ENCODE data around the gene GPR15.
"Not testable (repeated sequence)": the region's sequence is repeated elsewhere in the genome, so short reads cannot be mapped to it uniquely, and the experiment has no call there.

Gene GPR15

GRCh38 chr3:98559769-98560168 is 28.0 kb downstream of the GPR15 start:
- not testable (repeated sequence) for DNase-seq

DNA sequence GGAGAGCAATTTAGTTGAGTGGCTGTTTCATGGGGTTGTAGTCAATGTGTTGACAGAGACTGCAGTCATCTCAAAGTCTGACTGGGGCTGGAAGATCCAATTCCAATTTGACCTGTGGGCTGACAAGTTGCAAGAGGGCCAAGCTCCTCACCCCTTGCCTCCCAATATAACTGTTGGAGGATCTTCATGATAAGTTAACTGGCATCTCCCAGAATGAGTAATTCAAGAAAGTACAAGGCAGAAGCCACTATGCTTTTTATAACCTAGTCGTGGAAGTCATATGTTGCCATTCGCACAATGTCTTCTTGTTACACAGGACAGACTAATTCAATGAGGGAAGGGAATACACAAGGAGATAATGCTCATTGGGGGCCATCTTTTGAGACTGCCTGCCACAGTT is 29.1 kb downstream of the GPR15 start:
- no peak for DNase-seq

DNA sequence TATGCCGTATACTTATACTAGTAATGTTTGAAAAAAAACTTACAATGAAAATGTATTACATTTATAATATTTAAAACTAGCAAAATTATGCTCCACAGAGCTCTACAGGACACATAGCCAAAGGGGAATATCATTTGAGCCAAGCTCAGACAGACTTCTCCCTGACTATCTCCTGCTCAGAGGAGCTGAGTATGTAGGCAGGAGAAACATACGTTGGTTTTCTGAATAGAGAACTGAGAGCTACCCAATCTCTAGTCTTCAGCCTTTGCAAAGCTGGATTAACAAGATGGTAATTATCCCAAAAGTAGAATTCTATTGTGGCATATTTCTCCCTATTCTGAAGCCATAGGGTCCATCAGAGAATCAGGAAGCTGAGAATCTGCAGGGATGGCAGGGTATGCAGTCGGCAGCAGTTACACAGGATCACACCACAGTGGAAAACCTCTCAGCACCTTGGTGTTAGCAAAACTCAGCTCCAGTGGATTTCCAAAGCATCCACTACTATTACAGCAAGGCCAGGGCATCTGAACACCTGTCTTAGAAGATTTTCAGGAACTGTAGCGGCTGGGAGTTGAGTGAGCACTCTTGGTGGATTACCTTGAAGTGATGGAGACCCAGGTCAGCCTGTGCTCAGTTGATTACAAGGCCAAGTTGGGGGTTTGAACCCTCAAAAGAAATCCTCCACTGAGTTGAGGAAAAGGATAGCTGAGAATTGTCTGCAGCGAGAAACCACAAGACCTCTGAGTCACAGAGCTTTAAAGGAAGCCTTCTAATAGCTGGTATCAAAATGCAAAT is 30.1 kb downstream of the GPR15 start:
- DNase-seq, result no peak

GRCh38 chr3:98563661-98564281 is 32.0 kb downstream of the GPR15 start:
- DNase-seq, result no peak

DNA sequence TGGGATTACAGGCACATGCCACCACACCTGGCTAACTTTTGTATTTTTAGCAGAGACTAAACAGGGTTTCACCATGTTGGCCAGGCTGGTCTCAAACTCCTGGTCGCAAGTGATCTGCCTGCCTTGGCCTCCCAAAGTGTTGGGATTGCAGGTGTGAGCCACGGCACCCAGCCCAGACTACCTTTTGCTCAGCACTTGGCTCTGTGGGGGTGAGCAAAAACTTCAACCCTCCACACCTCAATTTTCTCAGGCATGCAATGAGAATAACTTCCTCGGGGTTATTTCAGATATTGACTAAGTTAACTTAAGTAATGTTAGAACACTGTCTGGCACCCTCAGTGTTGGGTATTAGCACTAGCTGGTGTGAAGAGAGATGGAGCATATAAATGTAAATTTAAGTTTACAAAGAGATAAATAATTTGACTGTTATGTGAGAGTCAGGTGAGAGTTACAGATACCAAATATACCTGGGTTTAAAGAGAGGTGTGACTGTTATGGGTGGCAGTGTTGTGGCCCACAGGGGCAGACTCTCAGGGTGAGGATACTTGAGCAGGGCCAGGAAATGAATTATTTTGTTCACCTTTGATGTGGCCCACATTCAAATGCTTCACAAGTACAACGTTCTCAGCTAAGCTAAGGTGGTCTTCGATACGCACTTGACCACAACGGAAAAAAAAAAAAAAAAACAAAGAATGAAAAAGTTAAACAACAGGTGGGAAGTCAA is 32.7 kb downstream of the GPR15 start:
- no peak for DNase-seq

GRCh38 chr3:98565237-98565643 is 33.5 kb downstream of the GPR15 start:
- no peak for DNase-seq

DNA sequence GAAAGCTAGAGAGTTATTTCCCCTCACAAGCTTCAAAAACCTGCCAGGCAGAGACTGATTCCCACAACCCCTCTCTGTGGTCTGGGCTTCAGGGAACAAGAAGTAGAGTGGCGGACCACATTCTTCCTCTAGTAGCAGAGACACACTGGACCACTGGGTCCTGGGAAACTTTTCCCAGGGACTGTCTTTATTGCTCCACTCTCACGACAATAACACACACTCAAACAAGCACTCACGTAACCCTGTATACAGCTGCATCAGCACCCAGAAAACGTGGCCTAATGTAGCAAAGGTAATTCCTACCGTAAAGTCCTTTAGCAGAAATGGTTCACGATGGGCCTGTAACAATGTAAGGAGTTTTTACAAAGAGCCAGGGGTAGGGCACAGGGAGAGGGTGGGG is 34.1 kb downstream of the GPR15 start:
- DNase-seq, result no peak

DNA sequence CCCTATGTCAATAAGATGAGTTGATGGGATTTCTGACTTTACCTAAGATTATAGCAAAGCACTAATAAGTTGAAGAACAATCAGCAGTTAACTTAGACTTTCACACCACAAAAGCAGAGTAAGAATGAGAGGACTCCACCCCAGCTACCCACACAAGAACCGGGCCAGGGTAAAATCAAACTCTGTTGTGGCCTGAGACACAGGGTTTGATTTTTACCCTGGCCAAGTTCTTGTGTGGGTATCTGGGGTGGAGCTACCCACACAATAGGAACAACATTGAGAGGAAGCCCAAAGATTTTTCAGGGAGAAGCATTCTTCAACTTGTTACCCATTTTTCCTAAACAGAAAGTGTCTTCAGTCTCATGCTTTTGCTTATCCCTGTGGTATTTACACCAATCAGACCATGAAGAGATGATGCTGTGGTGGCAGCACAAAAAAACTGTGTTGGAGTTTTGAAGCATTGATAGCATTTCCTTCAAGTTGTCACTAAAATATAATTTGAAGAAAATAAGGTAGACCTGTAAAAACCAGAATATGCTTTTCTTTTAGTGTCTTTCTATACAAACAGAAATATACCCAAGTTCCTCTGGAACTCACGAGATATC is 36.0 kb downstream of the GPR15 start:
- DNase-seq, result no peak

DNA sequence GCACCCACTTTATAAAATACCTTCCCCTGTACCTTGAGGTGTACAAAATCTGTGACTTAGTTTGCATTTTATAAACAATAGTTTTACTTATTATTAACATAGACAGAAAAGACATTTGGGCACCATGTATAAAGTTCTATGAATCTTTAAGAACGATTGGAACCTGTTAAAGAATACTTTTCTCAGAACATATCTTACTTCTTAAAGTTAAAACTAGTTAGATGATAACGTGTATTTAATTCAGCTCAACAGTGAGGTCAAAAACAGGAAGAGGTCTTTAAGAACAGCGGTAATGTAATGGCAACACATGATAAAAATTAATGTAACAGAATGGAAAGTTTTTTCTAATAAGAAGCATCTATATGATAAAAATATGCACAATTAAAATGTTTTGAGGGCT is 36.6 kb downstream of the GPR15 start:
- DNase-seq, result no peak

- DNase-seq, result no peak
Measured at GRCh38 chr3:98573181-98573728, 41.5 kb downstream of the GPR15 start.

DNA sequence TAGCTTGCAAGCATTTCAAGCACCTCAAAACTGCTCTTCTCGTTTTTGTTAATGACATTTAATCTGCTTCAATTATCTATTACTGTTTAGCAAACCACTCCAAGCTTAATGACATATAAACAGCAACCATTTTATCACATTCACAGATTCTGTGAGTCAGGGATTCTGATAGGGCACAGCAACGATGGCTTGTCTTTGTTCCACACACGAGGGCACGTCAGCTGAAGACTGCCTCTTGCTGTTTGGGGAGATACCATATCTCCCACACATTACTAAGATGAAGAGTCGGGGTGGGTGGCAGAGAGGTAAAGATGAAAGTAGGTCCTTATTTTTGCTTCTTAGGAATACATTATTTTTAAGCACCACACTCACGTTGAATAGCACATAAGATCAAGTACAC is 42.4 kb downstream of the GPR15 start:
- DNase-seq, result no peak

DNA sequence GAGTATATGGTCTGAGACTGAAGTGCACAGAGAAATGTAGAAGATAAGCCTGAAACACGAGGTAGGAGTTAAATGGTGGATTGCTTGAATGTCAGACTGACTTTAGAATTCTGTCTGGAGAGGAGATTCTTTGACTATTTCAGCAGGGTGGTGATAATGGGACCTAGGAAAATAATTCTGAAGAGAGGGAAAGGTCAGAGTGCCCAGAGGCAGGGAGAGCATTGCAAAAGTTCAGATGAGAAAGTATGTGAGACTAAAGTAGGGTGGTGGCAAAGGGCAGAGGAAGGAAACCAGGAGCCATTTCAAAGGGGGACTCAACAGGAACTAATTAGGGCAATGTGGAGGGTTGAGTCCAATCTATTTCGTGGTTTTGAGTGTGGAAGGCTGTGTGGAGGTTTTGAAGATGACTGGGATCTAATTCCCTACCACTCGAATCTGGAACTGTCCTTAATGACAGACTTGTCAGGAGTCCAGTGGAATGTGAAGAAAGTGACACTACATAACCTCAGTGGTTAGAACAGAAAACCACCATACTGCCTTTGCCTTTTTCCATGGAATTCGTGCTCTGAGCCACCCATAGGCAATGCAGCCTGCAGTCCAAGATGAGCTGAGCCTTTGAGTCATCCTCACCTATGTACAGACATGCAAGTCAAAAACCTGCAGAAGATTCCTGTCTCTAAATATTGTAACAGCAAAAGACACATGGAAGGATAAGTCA is 45.6 kb downstream of the GPR15 start:
- DNase-seq, result no peak

DNA sequence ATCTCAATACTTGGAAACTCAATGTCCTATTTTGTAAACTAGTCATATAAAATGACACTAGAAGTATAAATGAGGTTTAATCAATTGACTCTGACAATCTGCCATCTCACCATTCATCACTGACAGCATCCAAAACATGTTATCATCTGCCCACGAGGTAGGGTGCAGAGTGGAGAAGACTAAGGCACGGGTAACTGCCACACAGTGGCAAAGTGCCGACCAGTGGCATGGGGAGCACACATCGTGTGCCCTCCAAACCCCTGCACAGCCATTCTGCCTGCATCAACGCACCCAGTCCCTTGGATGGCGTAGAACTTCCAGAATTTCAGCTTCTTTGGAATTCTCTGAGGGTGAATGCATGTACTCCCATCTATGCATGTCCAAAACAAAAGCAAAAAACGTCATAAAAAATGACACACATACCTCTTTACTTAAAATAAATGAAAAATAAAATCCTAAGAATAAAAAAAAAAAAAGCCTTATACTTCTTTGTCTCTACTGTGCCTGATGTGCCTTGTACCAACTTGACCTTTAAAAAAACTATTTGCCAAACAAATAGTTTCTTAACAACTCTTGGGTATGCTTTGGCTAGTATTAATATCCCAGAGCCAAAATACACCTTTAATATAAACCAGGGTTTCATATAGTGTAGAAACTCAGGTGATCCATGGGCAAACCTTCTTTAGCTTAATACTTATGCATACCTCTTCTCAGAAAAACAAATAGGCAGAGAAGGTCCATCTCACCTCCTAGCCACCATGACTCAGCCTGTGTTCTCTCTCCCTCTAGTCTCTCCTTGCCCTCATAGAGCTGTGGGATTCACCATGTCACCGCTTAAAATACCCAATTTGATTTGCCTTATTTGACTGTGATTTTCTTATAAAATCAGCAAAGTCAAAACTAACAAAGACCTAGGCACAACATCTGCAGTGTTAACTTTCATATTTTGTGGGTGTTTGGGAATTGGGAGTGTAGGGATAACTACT is 48.9 kb downstream of the GPR15 start:
- DNase-seq, result no peak

GRCh38 chr3:98581474-98581873 is 49.7 kb downstream of the GPR15 start:
- no peak for DNase-seq

DNA sequence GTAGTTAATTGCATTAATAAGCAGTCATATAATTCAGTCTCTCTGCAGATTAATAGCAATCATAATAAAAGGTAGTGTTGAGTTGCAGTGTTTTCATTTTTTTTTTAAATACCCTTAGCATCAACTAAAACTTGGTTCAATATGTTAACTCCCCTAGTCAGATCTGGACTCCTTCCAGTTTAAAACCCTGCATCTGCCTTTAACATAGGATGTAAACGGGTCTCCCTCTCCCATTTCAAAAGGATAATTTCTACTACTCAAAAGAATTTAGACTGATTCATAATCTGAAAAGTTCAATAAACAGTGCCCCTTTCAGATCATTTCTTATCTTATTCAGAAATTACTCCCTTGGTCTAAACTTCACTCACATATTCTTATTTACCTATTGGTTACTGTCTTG is 50.3 kb downstream of the GPR15 start:
- DNase-seq, result no peak

DNA sequence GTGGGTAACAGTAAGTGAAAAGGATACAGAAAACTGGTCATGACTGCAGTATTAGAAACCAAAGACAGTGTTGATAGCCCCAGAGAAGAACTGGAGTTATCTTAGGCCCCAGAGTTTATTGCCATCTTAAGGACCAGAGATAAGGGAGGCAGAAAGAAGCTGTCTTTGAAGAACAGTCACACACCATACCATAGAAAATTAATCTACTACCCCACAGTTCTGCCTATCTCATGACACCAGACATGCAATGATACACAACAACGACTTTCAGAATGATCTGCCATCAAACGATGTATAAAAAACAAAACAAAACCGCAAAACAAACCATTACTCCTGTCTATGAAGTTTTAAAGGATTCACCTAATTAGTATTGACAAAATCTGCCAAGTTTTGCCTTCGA is 52.0 kb downstream of the GPR15 start:
- DNase-seq, result no peak

All from NCI-H345 (cell line).